ENCODE data around the gene UCK1. TPM values are rescaled to one million over a fixed set of nuclear protein-coding genes. Genes with fewer than 3 reads are reported as not detected.
"Not testable (repeated sequence)": the region's sequence is repeated elsewhere in the genome, so short reads cannot be mapped to it uniquely, and the experiment has no call there.

UCK1 gene
- total RNA-seq, 1 donor from 2014 or later = 18.4 TPM

DNA sequence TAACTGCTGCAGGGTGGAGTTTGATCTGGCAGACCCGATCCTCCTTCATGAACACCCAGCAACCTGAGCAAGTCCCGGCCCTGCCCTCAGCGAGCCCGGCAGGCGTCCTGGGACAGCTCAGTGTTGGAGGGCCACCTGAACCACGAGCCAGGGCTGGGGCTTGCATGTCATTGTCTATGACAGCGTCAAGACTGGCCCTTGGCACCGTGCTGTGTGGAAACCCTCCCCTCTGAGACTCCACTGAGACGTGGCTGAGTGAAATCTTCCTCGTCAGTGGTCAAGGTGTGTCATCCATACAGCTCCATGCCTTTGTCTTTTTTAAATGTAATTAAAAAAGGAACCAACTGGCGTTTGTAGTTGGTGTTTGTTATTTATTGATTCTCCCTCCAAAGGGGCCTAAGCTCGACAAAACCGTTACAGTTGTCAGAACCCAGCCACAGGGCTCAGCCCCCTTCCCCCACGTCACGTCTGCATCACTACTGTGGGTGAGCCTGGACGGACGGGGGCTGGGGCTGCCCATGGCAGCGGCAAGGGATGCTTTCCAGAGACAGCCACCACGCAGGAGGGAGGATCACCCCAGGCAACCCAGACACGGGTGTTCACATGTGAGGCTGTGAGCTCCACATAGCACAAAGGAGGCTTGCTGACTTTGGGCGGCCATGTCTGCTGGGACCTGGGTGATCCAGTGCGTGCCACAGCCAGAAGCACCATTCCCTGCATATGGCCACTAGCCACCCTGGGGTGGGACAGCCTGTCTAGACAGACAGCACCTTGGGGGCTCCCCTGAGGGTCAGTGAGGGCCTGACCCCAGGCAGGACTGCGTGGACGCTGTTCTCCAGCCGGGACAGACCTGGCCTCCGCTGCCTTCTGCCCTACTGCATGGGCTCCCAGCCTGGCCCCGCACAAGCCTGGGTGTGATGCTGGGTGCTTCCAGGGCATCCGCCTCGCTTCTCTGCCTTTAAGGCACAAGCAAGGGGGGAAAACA is 7.3 kb downstream of the UCK1 start:
- DNase-seq (ENCODE audit: low read depth) = no peak

DNA sequence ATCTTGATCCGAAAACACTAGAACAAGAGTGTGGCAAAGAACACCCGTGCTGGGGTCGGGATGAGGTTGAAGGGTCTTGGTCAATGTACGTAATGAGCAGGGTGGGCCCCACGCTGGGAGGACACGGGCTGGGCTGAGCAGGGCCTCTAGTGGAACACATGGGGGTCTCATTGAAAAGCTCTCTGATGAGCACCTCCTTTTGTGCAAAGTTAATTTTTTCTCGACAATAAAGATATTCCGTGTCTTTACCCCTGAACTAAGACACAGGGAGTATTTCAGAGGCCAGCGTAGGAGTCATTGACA is 8.0 kb downstream of the UCK1 start:
- no peak for DNase-seq (ENCODE audit: low read depth)

DNA sequence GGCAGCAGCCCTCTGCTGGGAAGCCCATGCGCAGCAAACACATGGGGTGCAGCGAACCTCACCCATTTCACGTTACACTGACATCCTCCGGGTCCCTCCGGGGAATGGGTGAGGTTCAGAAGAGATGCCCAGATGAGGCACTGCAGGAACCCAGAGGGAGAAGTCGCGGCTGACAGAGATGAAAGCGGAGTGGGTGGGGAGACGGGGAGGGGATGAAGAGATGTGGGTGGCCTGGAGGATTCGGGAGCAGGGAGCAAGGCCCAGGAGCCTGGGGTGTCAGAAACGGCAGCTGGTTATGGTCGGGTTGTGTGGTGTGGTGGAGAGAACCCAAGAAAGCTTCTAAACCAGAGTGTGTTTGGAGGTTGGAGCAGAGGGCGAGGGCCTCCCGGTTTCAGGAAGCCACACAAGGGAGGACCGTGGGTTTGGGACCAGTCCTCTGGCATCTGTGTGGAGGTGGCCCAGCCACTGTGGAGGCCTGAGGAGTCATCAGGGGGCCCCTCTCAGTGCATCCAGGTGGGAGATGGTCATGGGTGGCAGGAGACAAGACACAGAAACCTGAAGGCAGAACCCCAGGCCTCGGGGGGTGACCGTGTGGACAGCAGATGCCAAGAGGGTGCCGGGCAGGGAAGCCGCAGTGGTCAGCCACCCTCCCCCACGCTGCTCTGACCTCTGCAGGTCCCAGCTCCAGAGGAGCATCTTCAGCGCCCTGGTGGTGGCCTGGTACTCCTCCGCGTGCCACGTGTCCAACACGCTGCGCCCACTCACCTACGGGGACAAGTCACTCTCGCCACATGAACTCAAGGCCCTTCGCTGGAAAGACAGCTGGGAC is 8.6 kb downstream of the UCK1 start:
- no peak for DNase-seq (ENCODE audit: low read depth)

DNA sequence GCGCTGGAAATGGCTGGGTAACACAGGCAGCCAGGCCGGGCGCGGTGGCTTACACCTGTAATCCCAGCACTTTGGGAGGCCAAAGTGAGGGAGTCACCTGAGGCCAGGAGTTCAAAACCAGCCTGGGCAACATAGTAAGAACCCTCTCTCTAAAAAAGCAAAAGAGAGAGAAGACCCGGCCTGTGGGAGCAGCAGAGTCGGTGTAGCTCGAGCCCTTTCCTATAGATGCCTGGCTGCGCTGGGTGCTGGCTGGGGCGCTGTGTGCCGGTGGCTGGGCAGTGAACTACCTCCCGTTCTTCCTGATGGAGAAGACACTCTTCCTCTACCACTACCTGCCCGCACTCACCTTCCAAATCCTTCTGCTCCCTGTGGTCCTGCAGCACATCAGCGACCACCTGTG is 9.2 kb downstream of the UCK1 start:
- DNase-seq (ENCODE audit: low read depth) = no peak

DNA sequence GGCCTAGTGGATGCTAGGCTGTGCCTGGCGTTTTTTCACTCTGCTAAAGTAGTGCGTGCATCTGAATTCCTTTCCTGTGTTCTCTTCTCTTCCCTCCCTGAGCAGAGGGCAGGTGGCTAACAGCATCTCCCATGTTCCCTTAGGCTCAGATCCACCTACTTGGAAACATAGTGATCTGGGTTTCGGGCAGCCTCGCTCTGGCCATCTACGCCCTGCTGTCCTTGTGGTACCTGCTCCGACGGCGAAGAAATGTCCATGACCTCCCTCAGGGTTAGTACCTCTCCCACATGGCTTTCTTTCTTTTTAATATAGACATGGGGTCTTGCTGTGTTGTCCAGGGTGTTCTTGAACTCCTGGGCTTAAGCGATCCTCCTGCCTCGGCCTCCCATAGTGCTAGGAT is 9.9 kb downstream of the UCK1 start:
- DNase-seq (ENCODE audit: low read depth) = no peak

DNA sequence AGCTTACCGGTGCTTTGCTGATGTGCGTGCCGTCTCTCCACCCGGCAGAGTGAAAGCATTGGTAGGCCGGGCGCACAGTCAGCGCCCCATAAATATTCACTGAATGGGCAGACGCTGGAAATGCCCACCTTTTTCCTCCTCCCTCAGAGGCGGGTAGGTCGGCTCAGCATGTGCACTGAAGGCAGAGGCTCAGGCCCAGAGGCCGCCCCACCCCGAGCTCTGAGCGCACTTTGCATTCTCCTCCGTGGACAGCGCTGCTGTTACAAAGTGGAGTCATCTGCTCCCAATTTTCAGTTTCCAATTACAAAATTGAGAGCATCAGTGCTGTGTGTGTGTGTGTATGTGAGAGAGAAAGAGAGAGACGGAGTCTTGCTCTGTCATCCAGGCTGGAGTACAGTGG is 10.6 kb downstream of the UCK1 start:
- DNase-seq (ENCODE audit: low read depth) = no peak

DNA sequence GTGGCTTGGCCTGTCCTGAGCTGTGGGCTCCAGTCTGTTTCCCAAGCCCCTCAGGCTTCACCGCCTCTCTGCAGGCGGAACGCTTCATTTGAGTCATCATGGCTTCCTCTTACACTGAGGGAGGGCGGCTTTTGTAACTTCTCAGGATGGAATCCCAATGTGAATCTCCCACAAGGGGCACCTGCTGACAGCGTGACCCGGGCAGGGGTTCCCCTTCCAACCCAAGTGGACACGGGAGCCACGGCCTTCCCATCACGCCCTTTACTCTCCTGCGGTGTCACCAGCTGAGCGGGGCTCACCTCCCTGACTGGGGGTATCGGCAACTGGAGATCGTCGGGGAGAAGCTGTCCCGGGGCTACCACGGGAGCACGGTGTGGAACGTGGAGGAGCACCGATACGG is 12.5 kb downstream of the UCK1 start:
- DNase-seq (ENCODE audit: low read depth) = no peak

DNA sequence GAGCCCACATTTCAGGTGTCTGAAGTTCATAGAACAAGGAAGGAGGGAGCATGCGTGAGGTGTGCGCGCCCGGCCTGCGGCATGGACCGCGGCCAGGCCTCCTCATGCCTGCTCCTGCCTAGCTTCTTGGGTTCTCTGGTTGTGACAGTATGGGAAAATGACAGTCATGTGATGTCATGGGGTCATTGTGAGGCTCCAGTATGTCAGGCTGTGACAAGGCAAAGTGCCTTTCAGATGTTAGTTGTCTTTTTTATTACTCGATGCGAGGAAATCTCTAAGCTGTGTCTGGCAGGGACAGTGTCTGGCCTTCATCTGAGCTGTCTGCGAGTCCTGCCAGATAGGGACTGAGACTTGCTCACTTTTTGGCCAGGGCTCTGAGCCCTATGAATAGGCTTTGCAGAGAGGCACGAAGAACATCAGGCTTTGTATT is 13.3 kb downstream of the UCK1 start:
- no peak for DNase-seq (ENCODE audit: low read depth)

DNA sequence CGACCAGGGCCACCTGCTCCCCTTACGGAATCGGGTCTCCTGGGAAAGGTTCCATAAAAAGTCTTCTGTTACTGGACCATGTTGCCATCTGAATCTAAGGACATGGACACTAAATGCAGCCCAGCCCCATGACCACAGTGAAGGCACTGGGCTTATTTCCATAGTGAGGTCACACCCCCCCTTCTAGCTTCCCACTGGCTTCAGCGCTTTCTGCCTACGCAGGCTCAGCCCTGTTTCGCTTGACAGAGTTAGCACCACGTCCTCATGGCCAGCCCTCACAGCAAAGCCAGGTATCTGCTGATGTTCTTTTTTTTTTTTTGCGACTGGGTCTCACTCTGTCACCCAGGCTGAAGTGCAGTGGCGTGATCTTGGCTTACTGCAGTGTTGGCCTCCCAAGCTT is 14.1 kb downstream of the UCK1 start:
- DNase-seq (ENCODE audit: low read depth) = no peak

DNA sequence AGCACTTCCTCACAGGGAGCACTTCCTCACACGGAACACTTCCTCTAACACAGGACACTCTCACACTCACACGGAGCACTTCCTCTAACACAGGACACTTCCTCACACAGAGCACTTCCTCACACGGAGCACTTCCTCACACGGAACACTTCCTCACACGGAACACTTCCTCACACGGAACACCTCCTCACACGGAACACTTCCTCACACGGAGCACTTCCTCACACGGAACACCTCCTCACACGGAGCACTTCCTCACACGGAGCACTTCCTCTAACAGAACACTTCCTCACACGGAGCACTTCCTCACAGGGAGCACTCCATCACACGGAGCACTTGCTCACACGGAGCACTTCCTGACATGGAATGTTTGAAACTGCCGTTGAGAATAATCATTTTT is 15.0 kb downstream of the UCK1 start:
- no peak for DNase-seq (ENCODE audit: low read depth)

DNA sequence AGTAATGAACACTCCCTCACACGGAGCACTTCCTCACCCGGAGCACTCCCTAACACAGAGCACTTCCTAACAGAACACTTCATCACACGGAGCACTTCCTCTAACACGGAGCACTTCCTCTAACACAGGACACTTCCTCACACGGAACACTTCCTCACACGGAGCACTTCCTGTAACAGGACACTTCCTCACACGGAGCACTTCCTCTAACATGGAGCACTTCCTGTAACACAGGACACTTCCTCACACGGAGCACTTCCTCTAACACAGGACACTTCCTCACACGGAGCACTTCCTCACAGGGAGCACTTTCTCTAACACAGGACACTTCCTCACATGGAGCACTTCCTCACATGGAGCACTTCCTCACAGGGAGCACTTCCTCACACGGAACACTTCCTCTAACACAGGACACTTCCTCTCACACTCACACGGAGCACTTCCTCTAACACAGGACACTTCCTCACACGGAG is 15.5 kb downstream of the UCK1 start:
- DNase-seq (ENCODE audit: low read depth) = not testable (repeated sequence)

DNA sequence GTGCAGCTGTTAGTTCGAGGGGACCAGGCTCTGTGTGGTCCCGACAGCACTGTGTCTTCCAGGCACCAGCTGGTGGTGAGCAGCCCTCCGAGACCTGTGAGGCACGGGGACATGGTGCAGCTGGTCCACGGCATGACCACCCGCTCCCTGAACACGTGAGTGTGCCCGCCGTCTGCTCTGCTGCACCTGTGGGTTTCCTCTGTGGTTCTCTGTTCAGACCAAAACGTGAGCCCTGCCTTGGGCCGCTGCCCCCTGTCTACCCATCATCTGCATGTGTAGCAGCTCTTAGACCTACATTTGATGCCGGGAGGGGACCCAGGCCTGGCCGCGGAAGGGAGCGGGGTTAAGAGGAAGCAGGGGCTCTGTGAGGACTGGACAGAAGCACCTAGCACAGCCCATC is 17.9 kb downstream of the UCK1 start:
- no peak for DNase-seq (ENCODE audit: low read depth)

DNA sequence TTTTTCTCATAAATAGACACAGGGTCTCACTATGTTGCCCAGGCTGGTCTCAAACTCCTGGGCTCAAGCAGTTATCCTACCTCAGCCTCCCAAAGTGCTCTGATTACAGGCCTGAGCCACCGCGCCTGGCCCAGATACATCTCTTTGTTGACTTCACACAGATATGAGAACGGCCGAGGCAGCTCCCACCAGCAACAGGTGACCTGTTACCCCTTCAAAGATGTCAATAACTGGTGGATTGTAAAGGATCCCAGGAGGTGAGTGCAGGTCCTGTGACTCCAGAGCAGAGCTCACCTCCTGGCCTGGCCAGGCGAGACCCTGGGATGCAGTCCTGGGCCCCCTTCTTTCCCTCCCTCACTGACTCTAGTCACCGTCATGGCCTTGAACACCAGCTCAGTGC is 19.2 kb downstream of the UCK1 start:
- DNase-seq (ENCODE audit: low read depth) = no peak

DNA sequence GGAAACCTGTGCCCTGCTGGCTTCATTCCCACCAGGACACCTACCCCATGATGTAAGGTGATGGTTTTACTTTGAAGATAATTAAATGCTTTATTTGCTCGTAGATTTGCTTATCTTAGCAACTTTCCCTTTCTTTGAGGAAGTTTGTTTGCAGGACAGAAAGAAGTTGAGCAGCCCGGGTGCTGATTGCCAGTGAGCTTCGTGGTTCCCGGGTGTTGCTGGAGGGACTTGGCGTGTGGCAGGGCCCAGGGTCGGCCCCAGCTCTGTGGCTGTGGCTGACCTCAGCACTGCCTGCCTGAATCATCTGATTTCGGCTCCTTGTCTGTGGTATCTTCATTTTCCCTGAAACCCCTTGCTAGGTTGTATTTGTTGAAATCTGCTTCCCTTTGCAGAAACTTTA is 19.6 kb downstream of the UCK1 start:
- DNase-seq (ENCODE audit: low read depth) = no peak

DNA sequence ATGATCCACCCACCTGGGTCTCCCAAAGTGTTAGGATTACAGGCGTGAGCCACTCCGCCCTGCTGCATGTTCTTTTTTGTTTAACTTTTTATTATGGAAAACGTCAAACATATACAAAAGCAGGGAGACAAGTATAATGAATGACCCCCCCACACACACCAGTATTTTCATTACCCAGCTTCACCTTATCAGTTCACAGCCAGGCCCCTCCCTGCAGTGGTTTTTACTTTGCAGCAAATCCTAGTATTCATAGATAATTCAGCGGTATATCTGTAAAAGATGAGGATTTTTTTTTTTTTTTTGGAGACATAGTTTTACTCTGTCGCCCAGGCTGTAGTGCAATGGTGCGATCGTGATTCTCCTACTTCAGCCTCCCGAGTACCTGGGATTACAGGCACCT is 26.1 kb downstream of the UCK1 start:
- DNase-seq (ENCODE audit: low read depth) = no peak

DNA sequence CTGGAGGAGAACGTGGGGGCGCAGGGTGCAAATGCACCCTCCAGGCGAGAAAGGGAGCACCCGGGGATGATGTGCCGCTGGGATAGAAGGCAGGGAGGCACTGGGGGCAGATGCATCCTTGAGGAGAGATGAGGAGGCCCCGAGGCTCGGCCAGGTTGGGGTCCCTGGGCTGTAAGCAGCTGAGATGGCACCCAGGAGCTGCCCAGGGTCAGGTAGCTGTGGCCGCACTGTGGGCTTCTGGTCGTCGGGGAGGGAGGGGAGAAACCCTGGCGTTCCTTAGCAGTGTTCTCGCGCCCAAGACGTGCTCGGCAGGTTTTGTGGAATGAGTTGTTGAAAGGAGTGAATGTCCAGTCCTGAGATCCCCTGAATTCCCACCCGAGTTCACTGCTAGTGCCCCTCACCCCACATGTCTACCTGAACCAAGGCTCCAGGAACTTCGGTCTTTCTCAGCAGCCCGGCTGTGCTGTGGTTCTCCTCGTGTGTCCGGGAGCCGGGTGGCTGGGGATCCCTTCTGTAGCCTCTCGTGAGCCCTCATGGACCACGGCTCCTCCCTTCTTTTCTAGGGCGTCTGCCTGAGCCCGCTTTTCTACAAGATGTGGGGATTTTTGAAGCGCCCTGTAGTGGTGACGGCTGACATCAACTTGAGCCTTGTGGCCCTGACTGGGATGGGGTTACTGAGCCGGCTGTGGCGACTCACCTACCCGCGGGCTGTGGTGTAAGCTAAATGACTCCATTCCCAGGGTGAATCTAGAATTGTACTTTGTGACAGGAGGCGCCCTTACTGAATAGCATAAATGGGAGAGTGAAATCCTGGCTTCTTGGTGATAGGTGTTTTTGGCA is 27.2 kb downstream of the UCK1 start:
- peak; percentile 43 for DNase-seq (ENCODE audit: low read depth)

DNA sequence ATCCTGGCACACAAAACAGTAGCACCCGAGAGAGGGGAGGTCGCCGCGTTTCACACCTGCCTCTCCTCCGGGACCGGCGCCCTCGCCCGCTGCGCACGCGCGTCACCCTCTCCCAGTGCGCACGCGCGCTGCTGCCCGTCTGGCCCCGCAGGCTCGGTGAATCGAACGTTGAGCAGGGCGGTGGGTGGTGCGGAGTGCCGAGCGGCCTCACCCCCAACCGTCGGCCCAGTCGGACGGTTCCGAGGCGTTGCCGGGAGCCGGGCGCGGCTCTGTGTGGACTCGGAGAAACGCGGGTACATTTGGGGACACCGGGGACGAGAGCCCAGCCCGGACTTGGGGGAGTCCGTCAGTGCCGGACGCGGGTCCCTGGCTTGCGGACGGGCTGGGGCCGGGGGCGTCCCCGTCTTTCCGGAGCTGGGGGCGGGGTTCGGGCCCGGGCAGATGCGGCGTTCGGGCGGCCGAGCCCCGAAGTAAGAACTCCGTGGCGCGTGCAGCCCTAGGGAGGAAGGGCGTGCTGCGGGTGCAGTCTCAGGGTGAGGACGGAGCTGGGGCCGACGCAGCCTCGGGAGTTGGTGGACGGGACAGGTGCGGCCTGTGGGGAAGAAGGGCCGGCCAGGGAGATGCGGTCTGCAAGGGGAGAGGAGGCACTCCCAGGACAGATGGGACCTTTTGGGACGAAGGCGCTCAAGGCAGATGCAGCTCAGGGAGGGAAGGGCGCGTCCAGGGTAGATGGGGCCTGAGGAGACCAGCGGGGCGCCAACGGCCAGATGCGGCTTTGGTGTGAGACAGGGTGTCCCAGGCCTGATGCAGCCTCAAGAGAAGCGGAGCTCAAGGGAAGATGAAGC is 28.1 kb downstream of the UCK1 start, which contains the start of gene POMT1:
POMT1 (plus strand) TSS at position 138 of the 845 bp plus-strand sequence. CDS start 1,301 bp downstream, outside the sequence.
- peak; percentile 45 for DNase-seq (ENCODE audit: low read depth)

DNA sequence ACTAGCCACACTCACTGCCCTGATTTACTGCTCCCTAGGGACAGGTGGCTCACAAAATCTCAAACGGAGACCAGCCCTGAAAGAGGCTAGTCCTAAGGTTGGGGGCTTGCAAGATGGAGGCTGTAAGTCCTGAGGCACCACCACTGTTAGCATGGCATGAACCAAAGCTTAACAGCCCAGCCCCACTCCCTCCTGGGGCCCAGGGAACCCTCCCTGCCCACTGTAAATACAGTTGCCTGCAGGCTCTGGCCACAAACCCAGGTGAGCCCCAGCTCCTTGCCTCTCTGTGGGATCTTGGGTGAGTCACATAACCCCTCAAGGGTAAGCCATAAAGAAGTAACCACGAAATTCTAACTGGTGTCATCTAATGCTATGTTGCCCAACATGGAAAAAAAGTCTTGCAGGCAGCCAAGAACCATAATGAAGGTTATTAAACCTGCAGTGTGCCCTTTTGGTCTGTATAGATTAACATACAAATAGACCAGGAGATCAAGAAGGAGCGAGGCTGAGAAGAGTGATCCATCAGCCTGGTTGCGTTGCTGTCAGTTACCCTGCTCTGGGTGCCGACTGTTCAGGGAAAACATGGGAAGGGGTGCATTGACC is 30.0 kb downstream of the UCK1 start:
- peak; percentile 94 for DNase-seq (ENCODE audit: low read depth)

DNA sequence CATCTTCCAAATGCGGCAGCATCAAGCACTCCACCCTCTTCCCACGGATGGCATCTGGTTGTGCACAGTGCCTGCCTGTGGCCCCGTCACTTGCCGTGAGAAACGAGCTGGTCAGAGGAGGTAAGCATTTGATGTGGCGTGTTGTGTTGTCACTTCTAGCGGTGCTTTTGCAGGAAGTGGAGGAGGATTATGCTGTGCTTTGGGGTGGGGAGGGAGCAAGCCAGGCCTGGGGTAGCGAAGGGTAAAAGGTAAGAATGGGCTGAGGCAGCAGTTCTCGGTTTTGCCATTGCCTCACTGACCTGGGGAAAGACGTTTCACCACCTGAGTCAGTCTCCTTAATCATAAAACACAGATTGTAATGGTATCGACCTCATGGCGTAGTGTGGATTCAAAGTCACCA is 30.7 kb downstream of the UCK1 start:
- peak; percentile 8 for DNase-seq (ENCODE audit: low read depth)

DNA sequence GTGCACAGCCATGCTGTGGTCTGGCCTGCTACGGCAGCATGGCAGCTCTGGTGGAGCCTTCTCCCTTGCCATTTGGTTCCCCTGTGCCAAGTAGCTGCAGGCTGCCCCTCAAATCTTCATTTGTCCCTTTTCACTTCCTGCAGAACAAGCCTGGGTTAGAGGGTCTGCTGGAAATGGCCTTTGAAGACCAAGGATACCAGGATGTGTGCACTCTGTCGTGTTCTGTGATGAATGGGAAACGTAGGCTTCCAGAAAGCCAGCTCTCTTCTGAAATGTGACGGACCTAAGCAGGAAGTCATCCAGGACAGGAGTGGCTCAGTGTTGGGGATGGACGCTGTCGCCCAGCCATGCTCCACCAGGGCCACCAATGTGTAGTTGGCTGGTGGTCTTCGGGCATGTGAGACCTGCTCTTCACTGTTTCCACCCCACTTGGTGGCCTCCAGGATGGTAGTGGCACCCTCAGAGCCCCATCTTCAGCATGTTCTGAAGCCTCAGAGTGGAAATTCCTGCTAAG is 31.8 kb downstream of the UCK1 start:
- DNase-seq (ENCODE audit: low read depth) = no peak
